Activated CD4-positive, alpha-beta T cell treated with anti-CD3 and anti-CD28 coated beads for 48 hours (primary cell): ENCODE measurements around the gene SMOC2.
"Not testable (repeated sequence)": the region's sequence is repeated elsewhere in the genome, so short reads cannot be mapped to it uniquely, and the experiment has no call there.

Source experiments
- DNase-seq: peaks from one replicate; pipeline ENCODE4 v3.0.0-alpha.2; 2020

Gene SMOC2

GRCh38 chr6:168666699-168667427, 225.9 kb downstream of the SMOC2 start:
- DNase-seq: no peak

- DNase-seq: no peak
Measured at GRCh38 chr6:168667428-168667805, 226.4 kb downstream of the SMOC2 start.

- no peak for DNase-seq
Measured at GRCh38 chr6:168670401-168670985, 229.5 kb downstream of the SMOC2 start.

GRCh38 chr6:168671028-168671862, 230.3 kb downstream of the SMOC2 start:
- DNase-seq: no peak

- DNase-seq: no peak
Measured at GRCh38 chr6:168671863-168672546, 231.0 kb downstream of the SMOC2 start.

- DNase-seq: no peak
Measured at GRCh38 chr6:168674595-168674994, 233.6 kb downstream of the SMOC2 start.

GRCh38 chr6:168675375-168675774, 234.4 kb downstream of the SMOC2 start:
- no peak for DNase-seq

- no peak for DNase-seq
Measured at GRCh38 chr6:168675933-168676551, 235.1 kb downstream of the SMOC2 start.

- no peak for DNase-seq
Measured at GRCh38 chr6:168676552-168677322, 235.8 kb downstream of the SMOC2 start.

GRCh38 chr6:168677323-168677781, 236.4 kb downstream of the SMOC2 start:
- DNase-seq: not testable (repeated sequence)

GRCh38 chr6:168678077-168678476, 237.1 kb downstream of the SMOC2 start:
- no peak for DNase-seq

- DNase-seq: no peak
Measured at GRCh38 chr6:168678588-168678987, 237.6 kb downstream of the SMOC2 start.

GRCh38 chr6:168681748-168682147, 240.8 kb downstream of the SMOC2 start:
- DNase-seq: no peak

- no peak for DNase-seq
Measured at GRCh38 chr6:168683621-168684020, 242.6 kb downstream of the SMOC2 start.

GRCh38 chr6:168684471-168684870, 243.5 kb downstream of the SMOC2 start:
- DNase-seq: no peak

GRCh38 chr6:168684906-168685305, 243.9 kb downstream of the SMOC2 start:
- no peak for DNase-seq

- no peak for DNase-seq
Measured at GRCh38 chr6:168686029-168686738, 245.2 kb downstream of the SMOC2 start.

- no peak for DNase-seq
Measured at GRCh38 chr6:168686831-168687730, 246.1 kb downstream of the SMOC2 start.

- DNase-seq: no peak
Measured at GRCh38 chr6:168690271-168690670, 249.3 kb downstream of the SMOC2 start.

GRCh38 chr6:168691774-168692173, 250.8 kb downstream of the SMOC2 start:
- DNase-seq: no peak
